Natural killer cell (primary cell): ENCODE results near the gene FURIN. TPM values are rescaled to one million over a fixed set of nuclear protein-coding genes. Genes with fewer than 3 reads are reported as not detected.
A peak's percentile ranks its signal among the peaks of the same experiment; 100 is the strongest.
"Not testable (repeated sequence)": the region's sequence is repeated elsewhere in the genome, so short reads cannot be mapped to it uniquely, and the experiment has no call there.

Experiments used
- ATAC-seq, 3 donors: fragments of 150-1000 bp in 2 of 3; fragments of 200-7000 bp in 1 of 3; cut with Tn5 transposase; 1 replicate in 1 of 3; 2 replicates in 2 of 3; pipeline ENCODE4 v1.10.0; 2021; ENCODE audit warnings: mild to moderate bottlenecking in 2 of 3, moderate library complexity in 2 of 3
- DNase-seq, 2 donors: peaks; one replicate each; pipeline versions ENCODE4 v3.0.0 to v3.0.0-alpha.2; 2013 to 2021; ENCODE audit warnings: mixed read lengths in 1 of 2
- H3K27ac ChIP-seq: one replicate; pipeline ENCODE4 v1.5.1; 2013; ENCODE audit warnings: mild to moderate bottlenecking, low read length
- H3K27me3 ChIP-seq: one replicate; pipeline ENCODE4 v1.6.1; 2013; ENCODE audit warnings: low read length; ENCODE audit not compliant: control insufficient read depth, insufficient read depth
- H3K36me3 ChIP-seq: one replicate; pipeline ENCODE4 v1.6.1; 2013; ENCODE audit warnings: low read length; ENCODE audit not compliant: control insufficient read depth, insufficient read depth
- H3K4me1 ChIP-seq: one replicate; pipeline ENCODE4 v1.6.1; 2013; ENCODE audit warnings: low read length; ENCODE audit not compliant: control insufficient read depth, insufficient read depth
- H3K4me3 ChIP-seq: one replicate; pipeline ENCODE4 v1.5.1; 2013; ENCODE audit warnings: low read length
- H3K9me3 ChIP-seq: one replicate; pipeline ENCODE4 v1.6.1; 2013; ENCODE audit warnings: low read length; ENCODE audit not compliant: control insufficient read depth, insufficient read depth
- H3K27ac Mint-ChIP-seq, 2 donors: one replicate each; pipeline ENCODE4 v1.8.0; 2022; ENCODE audit warnings: mild to moderate bottlenecking in 2 of 2, mixed read lengths in 2 of 2, moderate library complexity in 1 of 2
- H3K27me3 Mint-ChIP-seq, 2 donors: one replicate each; pipeline ENCODE4 v1.8.0; 2022; ENCODE audit warnings: low read depth in 2 of 2, mixed read lengths in 2 of 2
- H3K36me3 Mint-ChIP-seq: one replicate; pipeline ENCODE4 v1.8.0; 2022; ENCODE audit warnings: mixed read lengths
- H3K4me1 Mint-ChIP-seq, 2 donors: one replicate each; pipeline ENCODE4 v1.8.0; 2022; ENCODE audit warnings: mixed read lengths in 2 of 2
- H3K4me3 Mint-ChIP-seq: one replicate; pipeline ENCODE4 v1.8.0; 2022; ENCODE audit warnings: mild to moderate bottlenecking, moderate library complexity, mixed read lengths
- H3K9me3 Mint-ChIP-seq, 2 donors: one replicate each; pipeline ENCODE4 v1.8.0; 2022; ENCODE audit warnings: mixed read lengths in 2 of 2
- CTCF ChIP-seq: fragments of 200-600 bp; IDR thresholded peaks from one replicate; pipeline ENCODE4 v1.8.0; 2022; ENCODE audit warnings: antibody characterized with exemption
- WGBS: methylation state at CpG from one replicate; pipeline ENCODE4 v1.1.7; 2013; ENCODE audit warnings: missing lambda C conversion rate; ENCODE audit not compliant: insufficient coverage; 5-methylcytosine and 5-hydroxymethylcytosine counted together
- intact Hi-C: fragments of 100-400 bp; cut with micrococcal nuclease; formaldehyde crosslinking; loops from one replicate; pipeline ENCODE4 v1.14.2; 2022
- total RNA-seq, 4 donors: library from RNA; stranded (reverse); fragments of 120-200 nt in 1 of 4; gene quantifications; one replicate each; pipeline versions ENCODE4 v1.2.3 to v1.2.4, GENCODE V29; 2013 to 2022

FURIN gene
- total RNA-seq, 3 donors from 2014 or later (not counting 1 experiment from before 2014, with no cell fraction given): 110 to 178 (median 172) TPM

DNA sequence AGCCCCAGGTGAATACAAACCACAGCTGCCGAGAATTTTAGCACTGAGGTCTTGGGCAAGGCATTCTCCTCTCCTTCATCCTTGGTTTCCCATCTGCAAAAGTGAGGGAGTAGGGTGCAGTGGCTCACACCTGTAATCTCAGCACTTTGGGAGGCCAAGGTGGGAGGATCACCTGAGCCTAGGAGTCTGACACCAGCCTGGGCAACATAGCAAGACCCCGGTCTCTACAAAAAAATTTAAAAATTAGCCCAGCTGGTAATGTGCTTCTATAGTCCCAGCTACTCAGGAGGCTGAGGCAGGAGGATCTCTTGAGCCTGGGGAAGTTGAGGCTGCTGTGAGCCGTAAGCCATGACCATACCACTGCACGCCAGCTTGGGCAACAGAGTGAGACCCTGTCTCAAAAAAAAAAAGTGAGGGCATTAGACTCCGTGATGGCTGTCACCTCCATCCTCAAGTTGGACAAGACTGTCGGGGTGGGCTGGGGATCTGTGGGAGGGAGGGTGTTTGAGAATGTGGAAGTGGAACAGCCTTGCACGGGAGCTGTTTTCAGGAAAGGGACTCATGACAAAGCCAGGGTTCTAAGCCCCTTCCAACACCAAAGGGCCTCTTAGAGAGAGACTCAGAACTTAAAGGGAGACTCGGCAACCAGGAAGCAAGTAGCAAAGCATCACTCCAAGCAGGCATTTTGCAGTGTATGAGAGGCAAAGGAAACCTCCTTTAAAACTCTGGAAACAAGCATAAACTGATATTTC lies 46.0 kb upstream of the FURIN start:
- Histone ChIP-seq H3K27ac (no peak overlapping the region), H3K4me1 (peaks cover 51% of the 10 kb centered on the region), H3K36me3 (no peaks in the 10 kb centered on the region), H3K9me3 (no peaks in the 10 kb centered on the region), H3K27me3 (no peaks in the 10 kb centered on the region), H3K4me3 (no peak overlapping the region)
- intact Hi-C loops: no loop called here
- Mint-ChIP-seq H3K4me1 (peaks cover 41 to 43% of the 10 kb centered on the region in 2 donors), H3K36me3 (no peaks in the 10 kb centered on the region), H3K27ac (no peak overlapping the region), H3K9me3 (no peaks in the 10 kb centered on the region), H3K4me3 (no peak overlapping the region), H3K27me3 (no peaks in the 10 kb centered on the region)
- DNase-seq (no peak), ATAC-seq (no peak)
- no peak for TF ChIP-seq CTCF
- 93% methylated on average over 8 of the region's 8 CpGs for WGBS

GRCh38 chr15:90823455-90823974 lies 44.9 kb upstream of the FURIN start:
- no peaks in the 10 kb centered on the region for H3K9me3 ChIP-seq
- H3K27ac ChIP-seq: no peak overlapping the region
- no peaks in the 10 kb centered on the region for H3K27me3 ChIP-seq
- no peaks in the 10 kb centered on the region for H3K36me3 ChIP-seq
- DNase-seq (no peak), ATAC-seq (no peak)
- peaks cover 40% of the 10 kb centered on the region for H3K4me1 ChIP-seq
- no peak overlapping the region for H3K4me3 ChIP-seq
- intact Hi-C loops: no loop called here
- H3K9me3 Mint-ChIP-seq: no peaks in the 10 kb centered on the region
- no peaks in the 10 kb centered on the region for H3K27me3 Mint-ChIP-seq
- no peaks in the 10 kb centered on the region for H3K36me3 Mint-ChIP-seq
- peaks cover 30 to 32% of the 10 kb centered on the region in 2 donors for H3K4me1 Mint-ChIP-seq
- TF ChIP-seq CTCF: no peak
- H3K27ac Mint-ChIP-seq: no peak overlapping the region
- H3K4me3 Mint-ChIP-seq: no peak overlapping the region
- WGBS: 94% methylated on average over 7 of the region's 7 CpGs

GRCh38 chr15:90825115-90825899 lies 43.1 kb upstream of the FURIN start:
- 92% methylated on average over 46 of the region's 49 CpGs for WGBS
- H3K27ac Mint-ChIP-seq, H3K9me3 Mint-ChIP-seq, H3K27me3 ChIP-seq, H3K4me3 Mint-ChIP-seq, ATAC-seq, H3K27me3 Mint-ChIP-seq, intact Hi-C loops, H3K36me3 ChIP-seq, DNase-seq, H3K27ac ChIP-seq, H3K36me3 Mint-ChIP-seq, H3K9me3 ChIP-seq, H3K4me3 ChIP-seq: not testable (repeated sequence)
- peaks cover 34% of the 10 kb centered on the region for H3K4me1 ChIP-seq
- H3K4me1 Mint-ChIP-seq: peaks cover 25 to 28% of the 10 kb centered on the region in 2 donors

GRCh38 chr15:90826206-90826885 lies 42.0 kb upstream of the FURIN start:
- H3K4me1 Mint-ChIP-seq: peaks cover 29 to 31% of the 10 kb centered on the region in 2 donors
- H3K9me3 ChIP-seq, H3K9me3 Mint-ChIP-seq, H3K27ac Mint-ChIP-seq, H3K27me3 Mint-ChIP-seq, H3K27ac ChIP-seq, DNase-seq, H3K36me3 ChIP-seq, H3K27me3 ChIP-seq, H3K36me3 Mint-ChIP-seq, H3K4me3 ChIP-seq, ATAC-seq, intact Hi-C loops: not testable (repeated sequence)
- 89% methylated on average over 26 of the region's 26 CpGs for WGBS
- H3K4me3 Mint-ChIP-seq: peak overlapping the region; percentile 53
- peaks cover 38% of the 10 kb centered on the region for H3K4me1 ChIP-seq
